Temporal lobe (tissue), 1 donor: ENCODE results near the gene OR6C74. TPM values are rescaled to one million over a fixed set of nuclear protein-coding genes. Genes with fewer than 3 reads are reported as not detected.

Experiments
- total RNA-seq: library from RNA; depleted of rRNA; stranded (reverse); fragments of >200 nt; gene quantifications from one replicate; pipeline ENCODE4 v1.2.3, GENCODE V29; 2014

OR6C74 gene
- total RNA-seq, 1 donor from 2014 or later = not detected

Other genes starting within 250 kb of the OR6C74 start
- 0.98 TPM for gene NEUROD4, start 224.6 kb upstream of the OR6C74 start, total RNA-seq
- gene OR9K2, start 118.2 kb upstream of the OR6C74 start, total RNA-seq = not detected
- not detected for gene OR10A7, start 23.6 kb upstream of the OR6C74 start, total RNA-seq
- gene OR6C6, start 52.0 kb downstream of the OR6C74 start, total RNA-seq = not detected
- gene OR6C1, start 69.7 kb downstream of the OR6C74 start, total RNA-seq = not detected
- not detected for gene OR6C3, start 86.1 kb downstream of the OR6C74 start, total RNA-seq
- not detected for gene OR6C75, start 118.4 kb downstream of the OR6C74 start, total RNA-seq
- not detected for gene OR6C65, start 155.9 kb downstream of the OR6C74 start, total RNA-seq
- gene OR6C76, start 181.6 kb downstream of the OR6C74 start, total RNA-seq = not detected
- not detected for gene OR6C2, start 199.5 kb downstream of the OR6C74 start, total RNA-seq
- gene OR6C70, start 225.5 kb downstream of the OR6C74 start, total RNA-seq = not detected
- not detected for gene OR6C68, start 247.8 kb downstream of the OR6C74 start, total RNA-seq